HG03457 (cell line): ENCODE measurements around the gene SAMM50.

Source experiments
- ATAC-seq: cut with Tn5 transposase; IDR thresholded peaks from one replicate; pipeline ENCODE4 v1.9.1; 2021; ENCODE audit warnings: moderate number of reproducible peaks; ENCODE audit not compliant: unreplicated experiment

Gene SAMM50

GRCh38 chr22:43945632-43946383 is 9.4 kb upstream of the SAMM50 start:
- no peak for ATAC-seq

GRCh38 chr22:43946384-43946667 is 8.9 kb upstream of the SAMM50 start:
- ATAC-seq, result no peak

GRCh38 chr22:43948836-43949406 is 6.3 kb upstream of the SAMM50 start:
- ATAC-seq, result no peak

GRCh38 chr22:43951391-43951790 is 3.9 kb upstream of the SAMM50 start:
- no peak for ATAC-seq

GRCh38 chr22:43951966-43952365 is 3.3 kb upstream of the SAMM50 start:
- ATAC-seq, result no peak

GRCh38 chr22:43953988-43954785 is 1.1 kb upstream of the SAMM50 start:
- ATAC-seq, result no peak

- ATAC-seq, result no peak
Observed at GRCh38 chr22:43955883-43956782, 891 bp downstream of the SAMM50 start.

GRCh38 chr22:43956805-43957463 is 1.7 kb downstream of the SAMM50 start:
- no peak for ATAC-seq

GRCh38 chr22:43957871-43958270 is 2.6 kb downstream of the SAMM50 start:
- no peak for ATAC-seq

GRCh38 chr22:43964314-43964857 is 9.1 kb downstream of the SAMM50 start:
- no peak for ATAC-seq

GRCh38 chr22:43967069-43967468 is 11.8 kb downstream of the SAMM50 start:
- no peak for ATAC-seq

GRCh38 chr22:43968614-43969013 is 13.4 kb downstream of the SAMM50 start:
- ATAC-seq, result no peak

- no peak for ATAC-seq
Observed at GRCh38 chr22:43969021-43969878, 14.0 kb downstream of the SAMM50 start.

- no peak for ATAC-seq
Observed at GRCh38 chr22:43969989-43970755, 14.9 kb downstream of the SAMM50 start.

GRCh38 chr22:43971112-43971511 is 15.9 kb downstream of the SAMM50 start:
- ATAC-seq, result no peak

- no peak for ATAC-seq
Observed at GRCh38 chr22:43972931-43973462, 17.8 kb downstream of the SAMM50 start.

GRCh38 chr22:43974028-43974545 is 18.8 kb downstream of the SAMM50 start:
- ATAC-seq, result no peak

- no peak for ATAC-seq
Observed at GRCh38 chr22:43975041-43975440, 19.8 kb downstream of the SAMM50 start.
